AG09309 (cell line): Measurements from ENCODE around the gene POLDIP2.

Source experiments
- DNase-seq: peaks from one replicate; pipeline ENCODE4 v3.0.0-alpha.2; 2010; ENCODE audit warnings: low read depth
- H3K4me3 ChIP-seq: 2 replicates; pipeline ENCODE4 v1.5.1; 2011; ENCODE audit warnings: mild to moderate bottlenecking, low read depth, low read length, moderate library complexity; ENCODE audit not compliant: control insufficient read depth
- CTCF ChIP-seq: IDR thresholded peaks from 2 replicates; pipeline ENCODE4 v1.5.1; 2011; ENCODE audit warnings: mild to moderate bottlenecking, low read depth, low read length, inconsistent platforms; ENCODE audit not compliant: insufficient read depth, control insufficient read depth; ENCODE audit errors: missing control alignments

The POLDIP2 gene

DNA sequence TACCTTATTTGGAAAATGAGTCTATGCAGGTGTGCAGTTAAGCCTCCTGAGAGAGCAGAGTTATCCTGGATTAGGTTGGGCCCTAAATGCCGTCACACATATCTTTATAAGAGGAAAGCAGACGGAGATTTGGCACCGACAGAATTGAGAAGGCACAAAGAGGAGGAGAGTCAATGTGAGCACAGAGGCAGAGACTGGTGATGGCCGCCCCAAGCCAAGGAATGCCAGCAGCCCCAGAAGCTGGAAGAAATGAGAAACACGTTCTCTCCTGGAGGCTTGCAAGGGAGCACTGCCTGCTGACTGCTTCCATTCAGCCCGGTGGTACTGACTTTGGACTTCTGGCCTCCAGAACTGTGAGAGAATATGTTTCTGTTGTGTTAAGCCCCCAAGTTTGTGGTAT lies 45.5 kb upstream of the POLDIP2 start:
- no peak overlapping the region for H3K4me3 ChIP-seq
- no peak for TF ChIP-seq CTCF
- DNase-seq: no peak

- H3K4me3 ChIP-seq: no peak overlapping the region
- DNase-seq: no peak
- no peak for TF ChIP-seq CTCF
Measured at GRCh38 chr17:28402224-28402630, 44.9 kb upstream of the POLDIP2 start.

DNA sequence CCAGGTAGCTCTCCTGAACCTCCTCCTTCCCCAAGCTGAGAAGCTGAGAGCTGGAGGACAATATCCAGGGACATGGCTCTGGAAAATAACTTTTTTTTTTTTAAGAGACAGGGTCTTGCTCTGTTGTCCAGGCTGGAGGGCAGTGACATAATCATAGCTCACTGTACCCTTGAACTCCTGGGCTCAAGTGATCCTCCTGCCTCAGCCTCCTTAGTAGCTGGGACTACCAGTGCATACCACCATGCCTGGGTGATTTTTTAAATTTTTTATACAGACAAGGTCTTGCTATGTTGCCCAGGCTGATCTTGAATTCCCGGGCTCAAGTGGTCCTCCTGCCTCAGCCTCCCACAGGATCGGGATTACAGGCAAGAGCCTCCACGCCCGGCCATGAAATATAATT lies 42.5 kb upstream of the POLDIP2 start:
- no peak for DNase-seq
- H3K4me3 ChIP-seq: no peak overlapping the region
- TF ChIP-seq CTCF: no peak

- no peak overlapping the region for H3K4me3 ChIP-seq
- no peak for DNase-seq
- TF ChIP-seq CTCF: no peak
Measured at GRCh38 chr17:28398280-28398981, 41.1 kb upstream of the POLDIP2 start.

- no peak for DNase-seq
- H3K4me3 ChIP-seq: no peak overlapping the region
- no peak for TF ChIP-seq CTCF
Measured at GRCh38 chr17:28397687-28398279, 40.5 kb upstream of the POLDIP2 start.

DNA sequence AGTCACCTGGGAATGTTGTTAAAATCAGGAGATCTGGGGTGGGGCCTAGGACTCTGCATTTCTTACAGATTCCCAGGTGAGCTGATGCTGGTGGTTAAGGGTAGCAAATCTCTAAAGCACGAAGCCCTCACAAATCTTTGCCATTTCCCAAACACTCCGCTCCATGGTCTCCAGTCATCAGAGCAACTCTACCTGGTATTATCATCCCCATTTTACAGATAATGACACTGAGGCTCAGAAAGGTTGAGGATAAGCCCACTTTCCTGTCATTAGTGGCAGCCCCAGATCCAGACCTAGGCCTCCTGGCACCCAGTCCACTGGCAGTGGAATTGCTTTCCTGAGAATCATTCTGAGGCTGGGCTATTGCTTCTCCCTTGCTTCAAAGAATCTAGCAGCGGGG lies 39.9 kb upstream of the POLDIP2 start:
- no peak for DNase-seq
- no peak overlapping the region for H3K4me3 ChIP-seq
- no peak for TF ChIP-seq CTCF
